Measurements from ENCODE around the gene FAM117A.
"Not testable (repeated sequence)": the region's sequence is repeated elsewhere in the genome, so short reads cannot be mapped to it uniquely, and the experiment has no call there.

The FAM117A gene

DNA sequence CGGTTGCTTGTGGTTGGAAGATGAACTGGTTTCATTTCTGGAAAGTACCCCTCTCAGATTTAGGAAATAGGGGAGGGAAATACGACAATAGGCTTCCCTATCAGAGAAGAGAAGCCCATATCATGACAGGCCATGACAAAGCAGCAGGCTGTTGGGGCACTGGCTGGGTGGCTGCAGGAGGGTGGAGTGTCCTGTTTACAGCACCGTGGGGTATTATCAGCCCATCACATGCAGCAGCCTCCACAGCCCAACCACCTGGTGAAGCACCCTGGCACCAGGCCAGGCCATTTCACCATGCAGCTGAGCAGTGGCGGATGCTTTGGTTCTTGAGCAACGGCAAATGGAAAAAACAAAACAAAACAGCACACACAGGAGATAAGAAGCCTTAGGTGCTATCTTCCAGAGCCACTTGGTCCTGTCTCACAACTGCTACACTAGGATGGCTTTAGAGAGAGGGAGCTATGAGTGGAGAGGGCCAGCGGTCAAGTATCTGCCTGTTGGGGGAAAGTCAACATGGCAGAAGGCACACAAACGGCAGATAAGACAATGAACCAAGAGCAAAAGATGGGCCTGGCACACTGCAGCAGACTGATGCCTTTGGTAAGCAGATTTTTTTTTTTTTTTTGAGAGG is 24.2 kb downstream of the FAM117A start:
- DNase-seq, result peak; percentile 80 to 81

DNA sequence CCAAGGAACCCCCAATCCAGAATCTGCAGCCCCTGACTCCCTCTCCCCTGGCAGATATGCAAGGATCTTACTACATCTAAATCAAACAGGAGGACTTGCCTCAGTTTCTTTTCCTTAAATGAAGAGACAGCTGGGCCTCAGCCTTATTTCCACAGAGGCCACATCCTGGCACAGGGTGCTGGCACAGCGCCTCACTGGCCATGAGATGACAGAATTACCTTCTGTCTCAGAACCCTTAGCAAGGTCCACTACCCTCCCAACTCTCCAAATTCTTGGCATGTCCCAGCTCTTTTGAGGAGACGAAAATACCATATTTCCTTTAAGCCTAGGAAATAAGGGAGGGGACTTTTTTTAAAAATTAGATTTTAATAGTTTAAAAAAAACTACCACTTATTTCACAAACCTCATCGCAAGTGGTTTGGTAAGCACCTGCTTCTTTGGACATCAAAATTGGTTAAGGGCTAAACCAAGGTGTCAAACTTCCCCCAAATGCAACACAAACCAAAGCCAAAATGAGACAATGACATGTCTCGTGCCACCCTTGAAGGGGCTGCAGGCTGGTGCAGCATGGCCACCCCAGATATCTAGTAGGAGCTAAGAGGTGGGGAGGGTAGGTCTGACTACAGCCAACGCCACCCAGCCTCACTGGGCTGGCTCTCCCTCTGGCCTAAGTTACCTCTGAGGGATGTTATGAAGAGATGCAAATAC is 25.3 kb downstream of the FAM117A start:
- no peak for DNase-seq

DNA sequence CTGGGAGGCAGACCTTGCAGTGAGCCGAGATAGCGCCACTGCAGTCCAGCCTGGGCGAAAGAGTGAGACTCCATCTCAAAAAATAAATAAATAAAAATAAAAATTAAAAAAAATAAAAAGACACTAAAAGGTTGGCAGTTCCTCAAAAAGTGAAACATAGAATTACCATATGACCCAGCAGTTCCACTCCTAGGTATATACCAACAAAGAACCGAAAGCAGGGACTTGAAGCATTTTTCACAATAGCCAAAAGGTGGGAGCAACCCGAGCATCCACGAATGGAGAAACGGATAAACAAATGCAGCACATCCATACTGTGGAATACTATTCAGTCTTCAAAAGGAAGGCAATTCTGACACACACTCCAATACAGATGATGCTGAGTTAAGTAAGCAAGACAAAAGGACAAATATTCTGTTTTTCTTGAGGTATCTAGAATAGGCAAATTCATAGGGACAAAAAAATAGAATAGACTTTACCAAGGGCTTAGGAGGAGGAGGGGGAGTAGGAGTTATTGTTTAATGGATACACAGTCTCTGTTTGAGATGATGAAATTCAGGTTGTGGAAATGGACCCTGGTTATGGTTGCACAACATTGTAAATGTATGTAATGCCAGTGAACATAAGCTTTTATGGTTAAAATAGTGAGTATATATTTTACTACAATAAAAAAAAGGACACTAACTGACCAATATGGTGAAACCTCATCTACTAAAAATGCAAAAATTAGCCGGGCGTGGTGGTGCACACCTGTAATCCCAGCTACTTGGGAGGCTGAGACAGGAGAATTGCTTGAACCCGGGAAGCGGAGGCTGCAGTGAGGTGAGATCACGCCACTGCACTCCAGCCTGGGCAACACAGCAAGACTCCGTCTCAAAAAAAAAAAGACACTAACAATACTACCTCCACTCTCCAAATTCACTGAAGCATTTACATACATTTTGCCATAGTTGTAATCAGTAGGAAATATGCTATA is 29.1 kb downstream of the FAM117A start:
- no peak for DNase-seq

DNA sequence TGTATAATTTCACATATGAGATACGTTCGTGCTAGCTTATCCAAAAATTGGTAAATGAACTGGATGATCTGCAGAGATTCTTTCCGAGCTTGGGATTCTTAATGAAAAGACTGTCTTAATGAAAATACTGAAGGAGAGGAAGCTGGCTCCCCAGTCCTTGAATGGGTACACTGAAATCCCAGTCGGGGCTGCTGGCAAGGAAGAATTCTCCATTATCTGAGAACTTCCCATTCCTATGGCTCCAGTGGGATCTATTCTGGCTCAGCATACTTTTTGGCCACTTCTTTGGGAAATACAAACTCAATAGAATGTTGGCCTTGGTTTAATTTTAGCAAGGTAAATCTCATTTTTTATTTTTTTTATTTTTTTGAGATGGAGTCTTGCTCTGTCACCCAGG is 32.5 kb downstream of the FAM117A start:
- no peak for DNase-seq

DNA sequence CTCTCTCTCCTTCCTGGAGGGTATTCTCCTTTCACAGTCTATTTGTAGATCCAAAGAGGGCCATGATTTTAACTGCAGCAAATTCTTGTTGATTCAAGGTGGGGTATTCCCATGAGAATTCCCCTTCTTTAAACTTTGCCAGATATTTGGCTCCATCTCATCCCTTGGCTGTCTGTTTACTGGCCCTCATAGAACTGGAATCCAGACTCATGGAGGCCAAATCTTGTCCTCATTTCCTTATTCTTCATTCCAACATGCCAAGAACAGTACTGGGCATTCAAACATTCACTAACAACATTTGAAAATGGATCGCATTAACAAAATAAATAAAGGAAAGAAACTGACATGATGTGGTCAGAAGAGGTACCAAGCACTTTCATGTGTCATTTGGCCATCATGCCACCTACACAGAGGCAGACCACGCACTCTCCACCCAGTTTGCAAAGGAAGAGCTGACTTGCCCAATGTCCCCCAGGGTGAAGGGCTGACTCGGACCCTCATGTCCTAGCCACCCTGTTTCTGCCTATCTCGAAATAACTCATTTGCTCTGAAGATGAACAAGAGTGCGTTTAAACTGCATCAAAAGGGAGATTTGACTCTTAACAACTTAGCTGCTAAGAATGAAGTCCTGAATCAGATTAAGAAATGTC is 33.0 kb downstream of the FAM117A start:
- DNase-seq, result no peak

DNA sequence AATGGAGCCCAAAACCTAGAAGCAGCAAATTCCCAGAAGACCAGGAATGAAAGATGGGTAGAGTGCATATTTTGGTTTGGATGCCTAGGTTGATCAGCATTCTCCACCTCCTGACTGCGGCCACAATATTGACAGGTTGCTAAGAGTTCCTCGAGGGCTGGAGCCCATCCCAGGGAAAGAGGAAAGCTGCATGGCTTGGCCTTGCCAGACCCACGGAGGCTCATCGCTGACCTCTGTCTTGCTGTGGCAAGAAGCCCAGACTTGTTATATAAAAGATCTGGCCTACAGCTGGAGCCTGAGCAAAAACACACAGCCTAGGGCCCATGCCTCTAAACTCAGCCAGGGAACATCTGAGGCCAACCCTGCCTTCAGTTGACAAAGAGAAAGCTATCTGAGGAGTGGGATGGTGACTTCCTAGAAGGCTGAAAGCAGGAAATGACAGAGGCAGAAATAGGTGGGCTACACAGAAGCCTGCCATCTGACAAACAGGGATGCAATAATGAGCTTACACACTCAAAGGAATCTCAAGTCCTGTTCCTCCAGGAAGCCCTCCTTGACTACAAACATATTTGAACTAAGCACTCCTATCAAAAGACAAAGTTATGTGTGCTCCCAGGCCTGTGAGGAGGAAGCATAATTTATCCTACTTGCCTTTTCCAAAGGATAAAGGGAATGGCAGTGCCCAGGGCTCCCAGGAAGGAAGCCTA is 33.7 kb downstream of the FAM117A start:
- no peak for DNase-seq

DNA sequence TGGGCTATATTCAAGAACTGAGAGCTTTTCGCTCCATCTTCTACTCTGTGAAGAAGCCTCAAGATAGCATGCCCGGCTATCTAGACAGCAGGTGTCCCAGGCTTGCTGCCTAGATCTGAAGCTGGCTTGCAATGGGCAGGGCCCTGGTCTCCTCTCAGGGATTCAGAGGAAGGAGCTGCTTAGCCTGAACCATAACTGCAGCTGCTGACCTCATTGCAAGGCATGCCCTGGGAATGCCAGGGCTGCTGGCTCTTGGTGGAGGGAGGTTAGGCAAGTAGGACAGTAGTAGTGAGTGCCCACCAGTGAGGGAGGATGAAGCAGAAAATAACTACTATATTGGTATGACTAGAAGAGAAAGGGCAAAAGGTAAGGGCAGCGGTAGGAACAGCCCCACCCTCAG is 34.9 kb downstream of the FAM117A start:
- DNase-seq, result no peak

DNA sequence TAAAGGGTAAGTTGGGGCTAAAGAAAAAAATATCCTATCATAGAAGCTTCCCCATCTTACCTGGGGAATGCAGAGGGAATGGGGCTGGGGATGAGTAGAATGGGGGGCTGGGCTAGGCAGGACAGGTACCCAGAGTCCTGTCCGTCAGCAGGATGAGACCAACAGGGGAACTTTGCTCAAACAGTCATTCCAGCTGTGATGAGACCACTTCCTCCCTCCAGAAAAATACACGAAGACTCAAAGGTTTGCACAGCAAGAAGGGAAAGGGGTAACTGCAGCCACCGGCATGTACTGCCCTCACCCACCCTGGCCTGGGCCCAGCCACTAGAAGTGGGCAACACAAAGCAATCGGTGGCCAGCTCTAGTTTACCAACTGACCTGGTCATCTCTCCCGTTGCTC is 35.5 kb downstream of the FAM117A start:
- DNase-seq, result no peak

DNA sequence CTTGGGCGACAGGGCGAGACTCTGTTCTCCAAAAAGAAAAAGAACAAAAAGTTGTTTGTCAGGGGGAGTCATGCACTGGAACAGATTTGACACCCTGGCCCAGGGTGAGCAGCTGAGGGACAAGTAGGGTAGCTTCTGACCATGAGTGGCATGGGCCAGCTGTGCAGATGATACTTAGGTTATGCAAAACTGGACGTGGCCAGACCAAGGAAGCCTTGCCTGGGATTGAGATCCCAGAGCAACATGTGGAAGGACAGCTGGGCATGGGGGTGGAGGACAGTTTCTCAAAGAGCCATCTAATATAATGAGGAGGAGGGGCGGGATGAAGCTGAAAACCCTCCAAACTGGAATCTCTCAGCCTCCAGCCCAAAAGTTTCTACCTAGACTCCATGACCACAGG is 36.6 kb downstream of the FAM117A start:
- no peak for DNase-seq

DNA sequence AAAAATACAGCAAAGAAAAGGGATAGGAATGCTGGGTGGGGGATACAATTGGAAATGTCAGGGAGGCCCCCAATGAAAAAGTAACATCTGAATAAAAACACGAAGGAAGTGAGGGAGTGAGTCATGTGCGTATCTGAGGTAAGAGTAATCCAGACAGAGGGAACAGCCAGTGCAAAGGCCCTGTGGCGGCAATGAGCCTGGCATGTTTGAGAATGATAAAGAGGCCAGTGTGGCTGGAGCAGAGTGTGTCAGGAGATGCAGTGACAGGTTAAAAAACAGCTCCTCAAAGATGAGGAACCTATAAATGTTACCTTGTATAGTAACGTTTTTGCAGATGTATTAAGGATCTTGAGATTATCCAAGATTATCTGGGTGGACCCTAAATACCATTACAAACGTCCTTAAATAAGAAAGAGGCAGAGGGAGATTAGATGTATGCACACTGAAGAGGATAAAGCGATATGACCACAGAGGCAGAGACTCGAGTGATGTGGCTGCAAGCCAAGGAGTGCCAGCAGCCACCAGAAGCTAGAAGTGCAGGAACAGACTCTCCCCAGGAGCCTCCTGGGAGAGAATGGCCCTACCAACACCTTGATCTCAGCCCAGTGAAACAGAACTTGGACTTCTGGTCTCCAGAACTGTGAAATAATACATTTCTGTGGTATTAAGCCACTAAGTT is 38.3 kb downstream of the FAM117A start:
- DNase-seq, result no peak

DNA sequence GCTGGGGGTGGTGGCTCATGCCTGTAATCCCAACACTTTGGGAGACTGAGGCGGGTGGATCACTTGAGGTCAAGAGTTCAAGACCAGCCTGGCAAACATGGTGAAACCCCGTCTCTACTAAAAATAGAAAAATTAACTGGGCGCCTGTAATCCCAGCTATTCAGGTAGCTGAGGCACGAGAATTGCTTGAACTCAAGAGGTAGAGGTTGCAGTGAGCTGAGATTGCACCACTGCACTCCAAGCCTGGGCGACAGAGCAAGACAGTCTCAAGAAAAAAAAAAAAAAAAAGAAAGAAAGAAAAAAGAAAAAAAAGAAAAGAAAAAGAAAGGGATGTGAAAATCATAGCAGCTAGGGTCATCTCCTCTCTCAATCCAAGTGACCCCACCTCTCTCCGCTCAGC is 39.4 kb downstream of the FAM117A start:
- DNase-seq, result not testable (repeated sequence)

DNA sequence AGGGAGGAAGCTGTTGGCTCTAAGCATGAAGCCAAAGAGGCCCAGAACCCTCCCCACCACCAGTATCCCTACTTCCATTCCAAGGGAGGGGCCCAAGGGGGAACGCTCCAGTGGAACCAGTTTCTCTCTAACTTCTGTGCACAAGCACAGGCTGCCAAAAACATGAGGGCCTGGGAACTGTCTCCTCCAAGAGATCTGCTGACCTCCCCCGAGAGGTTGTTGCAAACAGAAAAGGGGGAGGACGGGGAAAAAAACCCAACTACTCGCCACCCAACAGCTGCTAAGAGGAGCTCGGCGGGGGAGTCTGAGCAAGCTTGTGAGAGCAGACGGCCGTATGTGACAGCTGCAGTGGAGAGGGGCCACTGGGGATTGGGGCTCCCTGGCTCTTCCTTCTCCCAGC is 40.5 kb downstream of the FAM117A start:
- no peak for DNase-seq

DNA sequence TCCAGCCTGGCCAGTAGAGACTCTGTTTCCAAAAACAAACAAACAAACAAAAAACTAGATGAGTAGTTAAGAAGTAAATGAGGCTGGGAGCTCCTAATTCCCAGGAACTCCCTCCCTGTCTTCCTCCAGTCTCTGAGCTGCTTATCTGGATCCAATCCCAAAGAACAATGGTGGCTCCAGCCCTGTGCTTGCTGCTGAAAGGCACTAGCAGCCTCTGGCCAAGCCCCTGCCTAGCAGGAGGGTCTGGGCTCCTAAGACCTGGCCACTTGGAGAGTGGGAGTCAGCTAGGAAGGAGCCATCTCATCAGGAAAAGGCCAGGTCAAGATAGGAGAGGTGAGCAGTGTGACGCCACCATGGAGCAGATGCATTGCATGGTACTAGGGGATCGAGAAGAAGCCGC is 41.9 kb downstream of the FAM117A start:
- no peak for DNase-seq

DNA sequence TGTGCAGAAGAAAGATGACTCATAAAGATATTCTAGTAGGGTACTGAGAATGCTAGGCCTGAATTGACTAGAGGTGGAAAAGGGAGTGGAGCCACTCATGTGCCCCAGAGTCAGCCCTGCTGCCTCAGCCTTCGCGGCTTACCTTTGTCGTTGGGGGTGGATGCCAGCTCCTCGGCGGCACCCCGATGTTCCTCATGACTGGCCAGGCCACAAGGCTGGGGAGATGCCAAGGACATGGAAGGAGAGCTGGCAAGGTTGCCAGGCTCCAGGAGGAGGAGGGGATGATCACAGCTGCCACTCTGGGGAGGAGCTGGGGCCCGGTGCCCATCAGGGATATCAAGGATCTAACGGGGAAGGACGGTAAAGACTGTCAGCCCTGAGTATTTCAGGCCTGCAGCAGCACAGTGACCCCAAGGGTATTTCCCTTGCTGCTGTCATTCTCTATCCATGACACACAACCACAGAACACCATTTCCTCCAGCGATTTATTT is 46.5 kb downstream of the FAM117A start:
- peak; percentile 43 to 49 for DNase-seq

DNA sequence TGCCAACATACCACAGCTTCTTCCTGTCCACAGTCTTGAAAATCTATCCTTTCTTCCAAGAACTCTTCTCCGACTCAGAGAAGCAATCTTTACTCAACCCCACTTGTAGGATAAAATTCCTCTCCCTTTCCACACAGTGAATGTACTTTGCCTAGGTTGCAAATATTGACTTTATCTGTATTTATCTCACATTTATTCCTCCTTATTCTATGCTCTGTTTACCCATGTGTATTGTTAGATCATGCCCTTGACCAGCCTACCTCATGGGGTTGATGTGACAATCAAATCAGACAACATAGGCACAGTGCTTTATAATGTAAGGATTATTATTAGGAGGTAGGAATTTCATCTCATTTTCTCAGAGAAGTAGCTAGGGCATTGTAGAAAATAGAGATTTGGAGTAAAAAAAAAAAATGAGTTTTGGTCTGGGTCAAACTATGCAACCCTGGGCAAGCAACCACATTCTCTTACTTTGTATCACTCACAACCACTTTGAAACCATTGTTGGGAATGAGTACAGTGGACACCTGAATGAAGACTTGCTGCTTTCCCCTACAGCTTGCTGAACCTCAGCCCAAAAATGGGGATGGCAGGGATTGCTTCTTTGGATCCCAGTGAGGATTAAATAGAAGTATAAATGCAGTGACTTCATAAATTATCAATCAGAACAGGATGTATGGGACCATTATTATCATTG is 47.1 kb downstream of the FAM117A start:
- no peak for DNase-seq

DNA sequence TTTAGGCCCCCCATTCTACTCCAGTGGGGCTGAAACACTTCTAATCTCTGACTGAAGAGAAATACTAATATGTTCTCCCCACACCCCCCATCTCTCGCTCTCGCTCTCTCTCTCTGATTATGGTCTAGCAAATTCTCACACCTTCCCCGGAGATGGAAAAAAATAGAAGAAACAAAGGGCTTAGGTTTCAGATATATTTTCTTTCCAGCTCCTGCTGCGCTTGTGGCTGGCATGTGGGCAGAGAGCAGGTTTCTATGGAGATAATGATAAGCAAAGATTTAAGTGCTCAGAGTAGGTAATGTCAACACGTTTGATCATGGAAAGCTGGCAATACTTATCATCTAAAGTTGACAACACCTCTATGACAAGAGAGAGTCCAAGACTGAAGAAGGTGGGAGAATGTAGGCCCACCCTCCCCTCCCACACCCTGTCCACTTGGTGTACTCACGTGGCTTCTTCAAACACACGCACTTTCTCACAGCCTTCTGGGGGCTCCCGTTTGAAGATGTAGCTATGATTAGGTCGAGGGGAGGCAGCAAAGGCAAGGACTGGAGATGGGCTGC is 48.1 kb downstream of the FAM117A start:
- peak; percentile 52 to 56 for DNase-seq

DNA sequence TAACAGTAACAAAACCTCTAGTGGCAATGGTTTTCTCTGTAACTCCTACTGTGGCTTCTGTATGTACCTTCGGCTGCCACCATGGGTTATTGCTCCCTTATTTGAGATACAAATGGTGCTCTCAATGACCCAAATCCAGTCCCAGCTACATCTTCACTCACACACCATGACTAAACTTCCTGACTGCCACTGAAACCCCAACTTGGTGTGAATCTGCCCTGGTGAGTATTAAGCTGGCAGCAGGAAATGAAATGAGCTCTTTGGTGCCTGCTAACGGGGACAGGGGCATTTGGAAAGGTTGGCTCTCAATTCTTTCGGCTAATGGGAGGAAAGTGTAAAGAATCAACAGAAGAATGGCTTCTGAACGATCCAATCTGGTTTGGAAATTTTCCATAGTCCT is 48.7 kb downstream of the FAM117A start:
- peak; percentile 27 to 41 for DNase-seq

DNA sequence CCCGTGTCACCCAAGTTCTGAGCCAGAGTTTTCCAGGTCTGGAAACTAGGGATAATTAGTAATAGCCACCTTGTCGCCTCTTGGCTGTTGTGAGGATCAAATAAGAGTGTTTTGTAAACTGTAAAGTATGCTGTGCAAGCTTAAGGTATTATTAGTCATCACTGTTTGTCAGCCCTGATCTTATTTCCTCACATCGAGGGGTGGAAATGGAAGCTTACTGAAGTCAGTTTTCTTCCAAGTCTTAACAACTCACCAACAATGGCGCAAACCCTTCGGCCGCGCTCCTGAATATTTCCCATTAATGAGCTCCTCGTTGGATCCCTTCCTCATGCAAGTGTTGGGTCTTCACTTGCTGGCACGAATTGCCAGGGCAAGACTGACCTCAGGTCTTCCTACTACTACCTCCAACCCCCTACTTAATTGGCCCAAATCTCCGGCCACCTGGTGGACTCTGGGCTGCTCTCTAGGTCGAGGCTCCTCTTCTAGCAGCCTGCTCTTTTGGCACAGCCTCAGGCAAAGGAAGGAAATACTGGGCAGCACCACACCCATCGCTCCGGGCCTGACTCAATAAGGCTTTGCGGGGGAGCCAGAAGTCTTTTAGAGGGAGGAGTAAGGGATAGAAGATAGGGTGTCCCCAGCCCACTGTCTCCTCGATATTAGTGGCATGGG is 55.3 kb downstream of the FAM117A start:
- peak in 1 of 2 donors; percentile 43 for DNase-seq

DNA sequence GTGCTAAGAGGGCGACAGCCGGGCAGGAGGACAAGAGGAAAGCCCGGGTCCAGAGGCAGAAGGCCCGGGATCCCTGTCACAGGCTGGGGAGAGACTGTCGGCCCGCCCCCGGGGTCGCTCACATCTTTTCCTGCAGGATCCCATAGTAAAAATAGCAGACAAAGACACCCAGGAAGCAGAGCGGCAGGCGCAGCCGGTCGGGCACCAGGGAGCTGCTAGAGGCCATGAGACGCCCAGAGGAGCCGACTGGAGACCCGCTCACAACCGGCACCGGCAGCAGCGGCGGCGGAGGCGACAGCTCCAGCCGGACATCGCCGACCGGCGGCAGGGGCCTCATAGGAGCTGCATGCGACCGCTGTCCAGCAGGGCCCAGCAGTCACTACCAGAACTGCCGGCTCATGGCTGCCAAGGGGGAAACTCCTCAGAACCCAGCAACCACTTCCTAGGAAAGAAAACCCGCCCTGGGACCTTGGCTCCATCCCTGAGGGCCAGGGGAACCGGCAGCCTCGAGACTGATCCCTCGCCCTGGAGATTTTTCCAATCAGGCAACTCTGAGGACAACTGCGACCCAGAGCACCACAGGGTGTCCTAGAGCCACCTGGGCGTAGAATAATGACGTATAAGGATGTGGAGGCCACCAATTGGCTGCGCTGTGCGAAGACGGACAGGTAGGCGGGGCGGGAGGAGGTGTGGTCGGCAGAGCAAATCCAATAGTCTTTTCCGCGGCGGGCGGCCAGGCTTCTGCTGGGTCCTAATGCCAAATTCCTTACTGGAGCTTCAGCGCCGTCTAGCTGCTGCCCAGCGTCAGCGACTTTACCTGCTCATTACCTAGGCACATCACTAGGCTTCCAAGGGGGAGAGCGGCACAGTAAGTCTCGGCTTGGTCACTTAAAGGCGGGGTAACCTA is 56.1 kb downstream of the FAM117A start, which contains the start of gene SLC35B1:
TSS of gene SLC35B1 (minus strand) at position 357 of the 907 bp plus-strand sequence. CDS start at position 226, 131 bp downstream.
- peak; percentile 99 for DNase-seq

All from stimulated activated CD4-positive, alpha-beta T cell treated with anti-CD3 and anti-CD28 coated beads, Interleukin-2, amount 100 ng/mL, for 24 hours (primary cell).